HG03159 (cell line): ENCODE measurements around the gene GCNT1.
"Not testable (repeated sequence)": the region's sequence is repeated elsewhere in the genome, so short reads cannot be mapped to it uniquely, and the experiment has no call there.

Experiments
- ATAC-seq: cut with Tn5 transposase; IDR thresholded peaks from one replicate; pipeline ENCODE4 v1.9.1; 2021; ENCODE audit warnings: mild to moderate bottlenecking, moderate library complexity; ENCODE audit not compliant: unreplicated experiment

The GCNT1 gene

GRCh38 chr9:76479337-76479736 lies 20.4 kb downstream of the GCNT1 start:
- not testable (repeated sequence) for ATAC-seq

- no peak for ATAC-seq
These were observed 27.2 kb downstream of the GCNT1 start for GRCh38 chr9:76486151-76486550.

GRCh38 chr9:76490249-76490990 lies 31.4 kb downstream of the GCNT1 start:
- no peak for ATAC-seq

GRCh38 chr9:76491056-76491455 lies 32.1 kb downstream of the GCNT1 start:
- ATAC-seq, result not testable (repeated sequence)

GRCh38 chr9:76493496-76493895 lies 34.5 kb downstream of the GCNT1 start:
- ATAC-seq, result not testable (repeated sequence)

GRCh38 chr9:76500061-76500460 lies 41.1 kb downstream of the GCNT1 start:
- no peak for ATAC-seq

GRCh38 chr9:76502746-76503145 lies 43.8 kb downstream of the GCNT1 start:
- ATAC-seq, result no peak

- ATAC-seq, result no peak
These were observed 51.1 kb downstream of the GCNT1 start for GRCh38 chr9:76510041-76510440.

- ATAC-seq, result no peak
These were observed 51.5 kb downstream of the GCNT1 start for GRCh38 chr9:76510446-76510845.

- ATAC-seq, result no peak
These were observed 53.8 kb downstream of the GCNT1 start for GRCh38 chr9:76512826-76513225.

GRCh38 chr9:76516350-76516749 lies 57.4 kb downstream of the GCNT1 start:
- no peak for ATAC-seq

GRCh38 chr9:76516871-76517270 lies 57.9 kb downstream of the GCNT1 start:
- no peak for ATAC-seq

- ATAC-seq, result no peak
These were observed 60.3 kb downstream of the GCNT1 start for GRCh38 chr9:76519075-76519835.

- no peak for ATAC-seq
These were observed 62.3 kb downstream of the GCNT1 start for GRCh38 chr9:76521244-76521681.

GRCh38 chr9:76521906-76522305 lies 62.9 kb downstream of the GCNT1 start:
- no peak for ATAC-seq

GRCh38 chr9:76523617-76524200 lies 64.7 kb downstream of the GCNT1 start:
- not testable (repeated sequence) for ATAC-seq

- ATAC-seq, result no peak
These were observed 66.2 kb downstream of the GCNT1 start for GRCh38 chr9:76525196-76525595.

GRCh38 chr9:76526026-76526425 lies 67.0 kb downstream of the GCNT1 start:
- ATAC-seq, result no peak

GRCh38 chr9:76528056-76528455 lies 69.1 kb downstream of the GCNT1 start:
- no peak for ATAC-seq

GRCh38 chr9:76528642-76529190 lies 69.7 kb downstream of the GCNT1 start:
- ATAC-seq, result no peak

GRCh38 chr9:76529653-76530052 lies 70.7 kb downstream of the GCNT1 start:
- no peak for ATAC-seq
